IPS-11a (cell line): Measurements from ENCODE around the gene SNAPC2.
"Not testable (repeated sequence)": the region's sequence is repeated elsewhere in the genome, so short reads cannot be mapped to it uniquely, and the experiment has no call there.

Experiments
- H3K4me3 ChIP-seq: one replicate; pipeline ENCODE4 v1.5.1; 2013; ENCODE audit warnings: low read depth, low read length, control low read depth

Gene SNAPC2

GRCh38 chr19:7921302-7921966, 1.3 kb downstream of the SNAPC2 start:
- H3K4me3 ChIP-seq, result peak overlapping the region; percentile 37

DNA sequence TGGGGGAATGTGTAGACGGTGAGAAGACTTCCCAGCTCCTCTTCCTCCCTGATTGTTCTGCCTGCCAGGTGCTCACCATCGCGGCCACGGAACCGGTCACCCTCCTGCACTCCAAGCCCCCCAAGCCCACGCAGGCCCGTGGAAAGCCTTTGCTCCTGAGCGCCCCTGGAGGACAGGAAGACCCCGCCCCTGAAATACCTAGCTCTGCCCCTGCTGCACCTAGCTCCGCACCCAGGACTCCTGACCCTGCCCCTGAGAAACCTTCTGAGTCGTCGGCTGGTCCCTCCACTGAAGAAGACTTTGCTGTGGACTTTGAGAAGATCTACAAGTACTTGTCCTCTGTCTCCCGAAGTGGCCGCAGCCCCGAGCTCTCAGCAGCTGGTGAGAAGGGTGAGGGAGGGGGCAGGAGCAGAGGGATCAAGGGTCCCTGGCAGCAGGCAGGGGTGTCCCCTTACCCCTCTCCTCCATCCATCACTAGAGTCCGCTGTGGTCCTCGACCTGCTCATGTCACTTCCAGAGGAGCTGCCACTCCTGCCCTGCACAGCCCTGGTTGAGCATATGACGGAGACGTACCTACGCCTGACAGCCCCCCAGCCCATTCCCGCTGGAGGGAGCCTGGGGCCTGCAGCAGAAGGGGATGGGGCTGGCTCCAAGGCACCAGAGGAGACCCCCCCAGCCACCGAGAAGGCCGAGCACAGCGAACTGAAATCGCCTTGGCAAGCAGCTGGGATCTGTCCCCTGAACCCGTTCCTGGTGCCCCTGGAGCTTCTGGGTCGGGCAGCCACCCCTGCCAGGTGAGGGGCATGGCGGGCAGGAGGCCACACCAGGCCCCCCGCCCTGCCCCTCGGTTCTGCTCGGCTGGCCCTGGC, 2.1 kb downstream of the SNAPC2 start:
- no peak overlapping the region for H3K4me3 ChIP-seq

GRCh38 chr19:7922836-7923195, 2.7 kb downstream of the SNAPC2 start:
- no peak overlapping the region for H3K4me3 ChIP-seq

DNA sequence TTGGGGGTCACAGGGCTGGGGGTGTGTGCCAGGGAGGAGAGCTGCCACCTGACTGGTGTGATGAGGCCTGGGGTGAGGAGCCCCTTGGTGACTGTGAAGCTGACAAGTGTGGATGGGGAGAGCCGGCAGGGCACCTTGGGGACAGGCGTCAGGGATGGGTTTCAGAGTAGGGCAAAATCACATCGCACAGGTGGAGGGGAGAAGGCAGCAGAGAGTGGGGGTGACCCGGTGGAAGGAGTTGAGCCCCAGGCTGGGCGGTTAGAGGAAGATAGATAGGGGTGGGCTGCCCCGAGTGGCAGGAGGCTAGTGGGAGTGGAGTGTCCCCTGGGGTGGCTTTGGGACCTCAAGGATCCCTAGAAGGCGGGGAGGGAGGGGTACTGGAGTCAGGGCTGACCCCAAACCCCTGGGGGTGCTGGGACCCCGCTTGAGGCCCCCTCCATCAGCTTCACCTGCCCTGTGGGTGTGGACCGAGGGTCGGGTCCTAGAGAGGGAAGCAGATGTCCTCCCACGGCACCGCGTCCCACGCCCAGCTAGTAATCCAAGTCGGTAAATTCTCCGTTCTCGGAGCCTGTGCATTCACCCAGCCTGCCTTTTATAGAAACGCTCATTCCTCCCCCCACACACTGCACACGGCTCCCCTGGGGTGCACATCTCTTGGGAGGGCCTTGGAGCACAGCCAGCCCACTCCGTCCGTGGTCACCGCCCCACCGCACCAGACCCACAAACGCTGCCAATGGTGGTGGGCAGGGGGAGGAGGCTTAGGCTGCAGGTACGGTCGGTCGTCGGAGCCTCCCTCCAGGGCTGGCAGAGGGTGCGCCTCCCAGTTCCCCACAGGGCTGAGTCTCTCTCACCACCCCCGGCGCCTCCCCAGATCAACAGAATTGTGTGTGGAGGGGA, 3.4 kb downstream of the SNAPC2 start:
- H3K4me3 ChIP-seq, result no peak overlapping the region

DNA sequence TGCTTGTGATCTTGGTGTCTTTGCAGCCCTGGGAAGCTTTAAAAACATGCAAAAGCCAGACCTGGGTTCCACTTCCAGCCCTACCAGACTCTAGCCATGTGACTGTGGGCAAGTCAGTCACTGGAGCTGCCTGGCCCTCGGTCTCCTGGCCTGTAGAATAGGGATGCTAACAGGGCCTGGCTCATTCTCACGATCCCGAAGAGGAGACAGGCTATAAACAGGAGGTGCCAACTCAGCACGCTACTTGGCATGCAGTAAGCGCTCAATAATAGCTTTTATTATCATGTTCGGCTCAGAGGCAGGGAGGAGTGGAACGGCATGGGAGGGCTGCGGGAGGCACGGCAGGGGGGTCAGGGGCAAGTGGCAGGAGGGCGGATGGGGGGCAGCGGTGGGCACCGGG, 4.1 kb downstream of the SNAPC2 start:
- no peak overlapping the region for H3K4me3 ChIP-seq

GRCh38 chr19:7924651-7925170, 4.6 kb downstream of the SNAPC2 start:
- H3K4me3 ChIP-seq, result no peak overlapping the region

DNA sequence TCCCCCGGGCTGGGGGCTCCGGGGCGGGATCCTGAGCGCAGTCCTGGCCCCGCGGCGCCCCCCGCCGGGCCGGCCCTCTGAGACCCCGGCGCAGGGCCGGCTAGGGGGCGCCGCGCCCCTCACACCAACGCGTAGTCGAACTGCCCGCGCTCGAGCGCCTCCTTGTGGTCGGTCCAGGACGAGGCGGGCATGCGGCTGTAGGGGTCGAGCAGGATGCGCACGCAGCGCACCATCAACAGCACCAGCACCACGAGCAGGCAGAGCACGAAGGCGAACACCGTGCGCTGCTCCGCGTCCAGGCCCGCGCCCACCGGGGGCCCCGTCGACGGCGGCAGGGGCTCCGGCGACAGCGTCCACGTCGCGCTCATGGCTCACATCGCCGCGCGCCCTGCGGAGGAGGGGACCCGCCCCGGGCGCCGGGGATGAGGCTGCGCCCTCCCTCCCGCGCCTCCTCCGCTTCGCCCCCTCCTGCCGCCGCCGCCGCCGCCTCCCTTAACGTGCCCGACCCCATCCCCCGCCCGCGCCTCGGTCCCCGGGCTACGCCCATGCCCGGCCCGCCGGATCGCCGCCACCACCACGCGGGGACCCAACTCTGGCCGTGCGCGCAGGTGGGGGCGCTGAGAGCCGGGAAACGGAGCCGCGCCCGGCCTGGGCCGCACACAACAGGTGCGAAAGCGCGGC, 5.2 kb downstream of the SNAPC2 start:
- H3K4me3 ChIP-seq, result peak overlapping the region; percentile 38

- H3K4me3 ChIP-seq, result peak within 1 kb of the TSS; percentile 38
These were observed 6.0 kb downstream of the SNAPC2 start, which contains the start of gene CTXN1 for GRCh38 chr19:7926021-7926726. CTXN1 (minus strand) TSS chr19:7926135; CDS start chr19:7925538, 597 bp downstream.

- H3K4me3 ChIP-seq, result no peak overlapping the region
These were observed 6.8 kb downstream of the SNAPC2 start for GRCh38 chr19:7926727-7927604.

DNA sequence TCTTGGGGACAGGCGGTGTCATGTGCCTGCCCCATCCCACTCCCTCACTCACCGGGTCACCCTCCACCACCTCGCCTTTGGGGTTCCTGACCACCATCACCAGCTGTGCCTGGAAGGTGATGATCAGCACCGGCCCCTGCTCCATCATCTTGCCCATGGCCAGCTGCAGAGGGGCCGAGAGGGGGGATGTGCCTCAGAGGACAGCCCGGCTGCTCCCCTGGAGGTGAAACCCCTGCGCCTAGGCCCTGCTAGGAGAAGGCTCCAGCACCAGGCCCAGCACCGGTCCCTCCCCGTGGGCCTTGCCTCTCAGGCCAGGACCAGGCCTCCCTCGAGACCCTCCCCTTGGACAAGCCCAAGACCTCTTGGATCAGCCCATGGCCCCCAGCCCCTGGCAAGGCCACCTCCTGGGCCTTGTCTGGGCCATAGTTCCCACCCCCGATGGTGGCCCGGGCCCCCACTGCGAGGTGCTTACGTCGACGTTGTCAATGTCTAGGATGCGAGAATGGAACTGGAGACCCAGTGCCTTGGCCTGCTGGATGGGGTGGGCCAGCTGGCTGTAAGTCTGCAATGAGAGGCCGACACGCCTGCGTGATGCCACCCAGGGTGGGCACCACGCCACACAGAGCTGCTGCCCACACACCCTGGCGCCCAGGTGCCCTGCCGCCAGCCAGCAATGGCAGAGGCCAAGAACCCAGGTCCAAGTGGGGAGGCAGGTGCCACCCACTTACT, 7.6 kb downstream of the SNAPC2 start:
- H3K4me3 ChIP-seq, result no peak overlapping the region

DNA sequence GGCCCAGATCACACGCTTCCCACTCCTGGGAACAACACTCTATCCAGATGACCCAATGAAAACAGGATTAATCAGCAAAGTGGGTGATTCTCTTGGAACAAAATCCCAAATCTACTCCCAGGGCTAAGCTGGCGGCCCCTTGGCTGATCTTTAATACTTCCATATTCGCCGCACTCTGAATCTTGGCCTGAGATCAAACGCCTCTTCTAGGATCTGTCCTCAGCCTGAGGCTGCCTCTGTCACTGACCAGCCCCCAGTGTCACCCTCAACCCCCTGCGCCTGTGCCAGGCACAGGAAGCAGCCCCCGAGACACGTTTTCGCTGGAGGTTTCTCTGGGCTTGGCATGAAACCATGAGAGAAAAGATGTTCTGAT, 8.2 kb downstream of the SNAPC2 start:
- H3K4me3 ChIP-seq, result no peak overlapping the region

DNA sequence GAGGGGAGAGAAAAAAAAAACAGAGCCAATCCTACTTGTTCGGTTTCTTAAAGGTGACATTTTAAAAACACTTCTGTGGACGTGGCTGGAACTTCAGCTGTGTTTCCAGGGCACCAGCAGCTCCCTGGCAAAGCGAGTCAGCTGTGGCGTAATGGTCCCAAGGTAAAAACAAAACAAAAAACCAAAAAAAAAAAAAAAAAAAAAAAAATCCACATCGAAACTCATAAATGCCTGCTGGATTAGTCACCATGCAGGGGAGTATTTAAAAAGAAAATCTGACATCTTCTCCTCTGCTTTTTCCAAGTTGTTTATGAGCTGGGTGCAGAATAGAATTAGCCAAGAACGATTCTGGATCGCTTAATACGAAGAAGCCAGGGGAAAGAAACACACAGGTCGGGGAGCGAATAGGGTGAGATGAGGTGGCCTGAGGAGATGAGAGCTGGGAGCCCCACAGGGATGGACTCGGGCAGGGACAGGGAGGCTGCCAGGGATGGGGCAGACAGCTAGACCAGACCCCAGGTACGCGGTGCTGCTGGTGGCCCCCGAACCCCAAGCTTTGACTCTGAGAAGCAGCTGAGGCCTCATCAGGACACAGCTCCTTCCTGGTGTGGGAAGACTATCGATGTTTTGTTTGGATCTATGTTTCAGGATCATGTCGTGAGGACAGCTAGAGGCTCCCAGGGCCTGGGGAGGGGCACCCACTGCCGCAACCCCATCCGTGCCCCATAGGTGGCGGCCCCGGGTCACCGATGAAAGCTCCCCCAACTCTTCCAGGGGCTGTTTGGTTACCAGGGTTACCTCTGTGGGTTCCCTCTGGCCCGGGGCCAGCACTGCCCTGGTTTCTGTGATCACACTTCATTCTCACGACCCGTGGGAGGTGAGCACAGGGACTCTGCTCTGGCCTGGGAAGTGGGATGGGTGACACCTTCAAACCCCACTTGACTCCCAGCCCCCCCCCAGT, 8.9 kb downstream of the SNAPC2 start:
- H3K4me3 ChIP-seq, result no peak overlapping the region

GRCh38 chr19:7930030-7930429, 9.9 kb downstream of the SNAPC2 start:
- not testable (repeated sequence) for H3K4me3 ChIP-seq

DNA sequence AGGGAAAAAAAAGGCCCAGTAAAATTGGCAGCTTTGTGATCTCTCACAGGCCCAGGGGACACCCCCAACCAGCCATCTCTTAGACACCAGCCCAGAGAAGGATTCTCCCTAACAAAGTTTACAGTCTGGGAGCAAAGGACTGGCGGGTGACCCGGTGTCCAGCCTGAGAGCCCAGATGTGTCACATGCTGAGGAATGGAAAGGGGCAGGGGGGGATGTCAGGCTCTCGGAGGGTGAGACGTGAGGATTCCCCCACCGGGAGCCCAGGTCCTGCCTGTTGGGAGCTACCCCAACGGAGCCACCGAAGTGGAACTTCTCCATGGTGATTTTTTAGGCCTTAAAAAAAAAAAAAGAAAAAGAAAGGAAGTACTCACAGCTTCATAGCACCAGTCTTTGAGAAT, 10.6 kb downstream of the SNAPC2 start:
- H3K4me3 ChIP-seq, result no peak overlapping the region

DNA sequence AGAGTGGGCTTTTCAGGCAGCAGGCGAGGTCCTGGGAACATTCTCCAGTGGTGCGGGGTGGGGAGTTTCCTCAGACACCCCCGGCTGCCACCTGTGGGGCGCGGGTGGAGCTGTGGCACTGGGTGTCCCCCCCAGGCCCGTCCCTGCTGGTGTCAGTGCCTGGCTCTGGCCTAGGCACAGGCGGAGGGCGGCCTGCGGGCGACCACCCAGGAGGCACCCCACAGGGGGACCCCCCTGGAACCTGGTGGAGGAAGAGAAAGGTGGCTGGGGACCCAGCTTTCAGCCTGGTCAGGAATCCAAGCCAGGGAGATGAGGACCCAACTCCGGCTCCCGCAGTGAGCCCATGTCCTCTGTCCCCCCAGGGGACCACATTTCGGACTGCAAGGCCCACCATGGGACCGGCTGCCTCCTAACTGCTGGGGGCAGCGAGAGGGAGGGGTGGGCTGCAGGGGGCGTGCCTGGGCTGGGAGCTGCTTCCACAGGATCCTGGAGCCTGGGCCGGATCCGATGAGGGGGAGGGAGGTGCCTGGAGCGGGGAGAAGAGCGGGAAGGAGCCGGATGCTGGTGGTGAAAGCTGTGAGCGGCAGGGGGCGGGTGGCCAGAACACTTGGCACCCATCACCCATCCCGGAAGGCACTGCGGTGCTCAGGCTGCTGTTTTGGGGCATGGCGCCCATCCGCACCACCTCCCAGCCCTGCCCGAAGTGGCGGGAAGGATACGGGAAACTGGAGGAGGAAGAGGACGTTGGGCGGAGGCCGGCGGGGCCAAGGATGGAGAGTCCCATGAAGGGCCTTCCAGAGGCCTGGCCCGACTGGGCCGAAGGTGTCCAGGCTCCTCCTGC, 11.3 kb downstream of the SNAPC2 start:
- H3K4me3 ChIP-seq, result no peak overlapping the region

GRCh38 chr19:7932276-7932929, 12.3 kb downstream of the SNAPC2 start:
- H3K4me3 ChIP-seq, result no peak overlapping the region
